Putamen (tissue), 1 donor: ENCODE results near the gene POU1F1.
"Not testable (repeated sequence)": the region's sequence is repeated elsewhere in the genome, so short reads cannot be mapped to it uniquely, and the experiment has no call there.

ENCODE experiments used
- DNase-seq: peaks from one replicate; pipeline ENCODE4 v3.0.0-alpha.2; 2016; ENCODE audit warnings: low spot score

The POU1F1 gene

GRCh38 chr3:87250009-87250408 is 26.4 kb downstream of the POU1F1 start:
- DNase-seq: no peak

DNA sequence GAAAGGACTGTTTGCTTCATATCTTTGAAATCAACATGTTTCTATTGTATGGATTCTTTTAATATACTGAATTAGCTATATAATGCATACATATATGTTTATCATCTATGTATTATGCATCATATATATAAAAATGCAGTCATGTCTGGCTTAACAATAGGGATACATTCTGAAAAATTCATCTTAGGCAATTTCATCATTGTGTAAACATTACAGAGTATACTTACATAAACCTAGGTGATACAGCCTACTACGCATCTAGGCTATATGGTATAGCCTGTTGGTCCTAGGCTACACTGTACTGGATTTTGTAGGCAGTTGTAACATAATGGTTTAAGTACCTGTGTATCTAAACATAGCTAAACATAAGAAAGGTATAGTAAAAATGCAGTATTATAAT is 27.6 kb downstream of the POU1F1 start:
- DNase-seq: no peak

GRCh38 chr3:87248231-87248630 is 28.2 kb downstream of the POU1F1 start:
- DNase-seq: not testable (repeated sequence)

DNA sequence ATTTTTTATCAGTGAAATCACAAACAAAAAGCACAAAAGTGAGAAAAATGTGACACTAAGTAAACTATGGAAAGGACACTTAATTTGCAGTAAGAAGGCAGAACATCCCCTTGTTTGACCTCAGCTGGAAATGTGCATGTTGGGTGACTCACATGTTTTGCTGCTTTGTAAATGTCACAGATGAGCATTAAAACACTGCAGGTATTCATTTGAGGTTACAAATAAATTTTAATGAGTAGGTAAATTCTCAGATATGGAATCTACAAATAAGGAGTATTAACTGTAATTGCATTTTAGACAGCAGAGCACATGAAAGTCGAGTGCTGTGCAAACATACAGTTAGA is 29.0 kb downstream of the POU1F1 start:
- no peak for DNase-seq

- DNase-seq: peak; percentile 20
Observed at GRCh38 chr3:87246662-87247429, 29.5 kb downstream of the POU1F1 start.

- no peak for DNase-seq
Observed at GRCh38 chr3:87236093-87236492, 40.3 kb downstream of the POU1F1 start.

- no peak for DNase-seq
Observed at GRCh38 chr3:87233805-87234204, 42.6 kb downstream of the POU1F1 start.

GRCh38 chr3:87229113-87229512 is 47.3 kb downstream of the POU1F1 start:
- DNase-seq: no peak

DNA sequence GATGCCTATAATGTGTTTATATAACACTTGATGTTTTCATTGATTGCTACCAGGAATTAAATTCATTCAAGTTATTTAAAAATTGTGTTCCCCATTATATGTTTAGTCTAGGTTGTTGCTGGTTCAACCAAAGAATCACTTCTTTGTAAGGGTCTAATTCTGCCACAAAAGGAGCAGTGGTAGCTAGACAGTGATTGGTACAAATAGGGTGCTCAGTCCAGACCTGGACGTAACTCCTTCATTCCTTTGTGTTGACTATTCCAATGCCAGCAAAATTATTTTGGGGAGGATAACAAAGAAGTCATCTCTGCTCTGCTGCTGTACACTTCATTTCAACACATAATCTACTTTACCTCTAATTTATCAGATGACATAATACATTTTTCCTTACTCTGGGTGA is 48.1 kb downstream of the POU1F1 start:
- DNase-seq: no peak

GRCh38 chr3:87227835-87228144 is 48.6 kb downstream of the POU1F1 start:
- no peak for DNase-seq

DNA sequence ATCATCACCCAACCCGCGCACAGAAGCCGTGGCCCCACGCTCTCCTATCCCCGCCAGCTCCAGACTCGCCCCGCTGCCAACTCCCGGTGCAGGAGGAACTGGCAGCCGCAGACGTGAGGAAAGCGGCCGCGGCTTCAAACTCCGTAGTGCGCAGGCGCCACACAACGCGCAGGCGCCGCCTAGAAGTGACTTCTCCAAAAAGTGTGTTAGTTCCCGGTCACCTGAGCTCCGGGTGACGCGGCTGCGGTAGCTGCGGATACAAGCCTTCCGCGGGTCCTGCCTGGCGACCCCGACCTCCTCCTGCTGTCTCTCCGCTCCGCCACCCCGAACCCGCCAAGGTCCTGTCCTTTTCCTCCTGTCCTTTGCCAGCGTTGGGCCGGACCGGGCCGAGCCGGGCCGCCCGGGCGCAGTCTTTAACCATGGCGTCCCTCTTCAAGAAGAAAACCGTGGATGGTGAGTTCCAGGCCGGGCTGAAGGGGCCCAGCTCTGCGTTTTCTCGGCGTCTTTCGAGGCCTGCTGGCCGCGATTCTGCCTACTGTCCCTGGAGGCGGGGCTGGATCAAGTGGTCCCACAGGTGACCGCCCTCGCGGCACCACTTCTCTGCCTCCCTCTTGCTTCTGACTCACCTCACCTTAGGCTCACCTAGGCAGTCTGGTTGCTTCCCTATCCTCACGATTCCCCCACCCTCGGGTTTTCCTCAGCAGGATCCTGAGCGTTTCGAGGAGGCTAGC is 49.1 kb downstream of the POU1F1 start, which contains the start of gene CHMP2B:
TSS of gene CHMP2B (plus strand) at position 206 of the 731 bp plus-strand sequence. CDS start at position 420, 214 bp downstream.
- peak; percentile 93 for DNase-seq

- DNase-seq: no peak
Observed at GRCh38 chr3:87225659-87226058, 50.7 kb downstream of the POU1F1 start.

- DNase-seq: no peak
Observed at GRCh38 chr3:87219611-87220010, 56.8 kb downstream of the POU1F1 start.

GRCh38 chr3:87218560-87218959 is 57.8 kb downstream of the POU1F1 start:
- no peak for DNase-seq
